Thyroid gland (tissue), 4 donors: ENCODE measurements around the gene PGBD5. TPM values are rescaled to one million over a fixed set of nuclear protein-coding genes. Genes with fewer than 3 reads are reported as not detected.

Experiments
- DNase-seq, 2 donors: peaks; one replicate each; pipeline ENCODE4 v3.0.0-alpha.2; 2019
- H3K27ac ChIP-seq, 3 donors: fragments of 200-600 bp; sonication (generic); 1 replicate in 2 of 3; 2 replicates in 1 of 3; pipeline ENCODE4 v1.5.1; 2016 to 2019; ENCODE audit warnings: mild to moderate bottlenecking in 1 of 3, moderate library complexity in 1 of 3
- H3K27me3 ChIP-seq: fragments of 200-600 bp; sonication (generic); one replicate; pipeline ENCODE4 v1.5.1; 2019
- H3K36me3 ChIP-seq, 2 donors: fragments of 200-600 bp; sonication (generic); one replicate each; pipeline ENCODE4 v1.5.1; 2016 to 2019
- H3K4me1 ChIP-seq, 2 donors: fragments of 200-600 bp; sonication (generic); one replicate each; pipeline ENCODE4 v1.5.1; 2017 to 2019
- H3K4me3 ChIP-seq, 3 donors: fragments of 200-600 bp; sonication (generic); replicated peaks in 1 of 3; 1 replicate in 2 of 3; 2 replicates in 1 of 3; pipeline ENCODE4 v1.5.1; 2016; ENCODE audit warnings: mild to moderate bottlenecking in 1 of 3
- H3K9me3 ChIP-seq: fragments of 200-600 bp; sonication (generic); one replicate; pipeline ENCODE4 v1.5.1; 2017
- CTCF ChIP-seq, 6 experiments: fragments of 200-600 bp in 3 of 6; fragments of 450-650 bp in 3 of 6; sonication (generic) in 3 of 6; IDR thresholded peaks; one replicate each; pipeline ENCODE4 v1.5.1; 2016 to 2019; ENCODE audit warnings: antibody characterized with exemption in 6 of 6, mild to moderate bottlenecking in 2 of 6, inconsistent platforms in 1 of 6, moderate library complexity in 1 of 6
- POLR2A ChIP-seq, 2 donors: fragments of 450-650 bp; IDR thresholded peaks; one replicate each; pipeline ENCODE4 v1.6.1; 2017; ENCODE audit warnings: antibody characterized with exemption in 2 of 2, mild to moderate bottlenecking in 2 of 2, moderate library complexity in 1 of 2
- WGBS, 2 donors: methylation state at CpG; one replicate each; pipeline ENCODE4 v1.1.5; 2017; 5-methylcytosine and 5-hydroxymethylcytosine counted together
- intact Hi-C: fragments of 100-400 bp; cut with DNase I; formaldehyde crosslinking; loops from one replicate; pipeline ENCODE4 v1.15.1; 2023
- total RNA-seq, 4 donors: library from RNA; depleted of rRNA; stranded (reverse); fragments of >200 nt; gene quantifications; one replicate each; pipeline ENCODE4 v1.2.3, GENCODE V29; 2016

Gene PGBD5
- total RNA-seq, 4 donors from 2014 or later = 2.7 to 14.9 (median 6.4) TPM

GRCh38 chr1:230430499-230430898, 4.4 kb upstream of the PGBD5 start:
- Histone ChIP-seq H3K27me3 (no peaks in the 10 kb centered on the region), H3K9me3 (no peaks in the 10 kb centered on the region), H3K27ac (no peak overlapping the region), H3K36me3 (no peaks in the 10 kb centered on the region), H3K4me1 (no peaks in the 10 kb centered on the region), H3K4me3 (no peak overlapping the region)
- WGBS, 2 donors = 80 to 81% methylated on average over 1 of the region's 1 CpG
- TF ChIP-seq CTCF (IDR thresholded peaks at IDR 0.05) = no peak
- TF ChIP-seq POLR2A (IDR thresholded peaks at IDR 0.05) = no peak
- intact Hi-C loops = no loop called here
- DNase-seq = no peak

GRCh38 chr1:230429067-230429735, 3.1 kb upstream of the PGBD5 start:
- DNase-seq = no peak
- 68 to 91% methylated on average over 2 of the region's 2 CpGs for WGBS, 2 donors
- no peak overlapping the region for H3K4me3 ChIP-seq
- no peak for TF ChIP-seq CTCF (IDR thresholded peaks at IDR 0.05)
- no peak for TF ChIP-seq POLR2A (IDR thresholded peaks at IDR 0.05)
- H3K4me1 ChIP-seq = peaks cover 0 to 8% of the 10 kb centered on the region in 2 donors
- intact Hi-C loops = no loop called here
- no peak overlapping the region for H3K27ac ChIP-seq
- no peaks in the 10 kb centered on the region for H3K27me3 ChIP-seq
- no peaks in the 10 kb centered on the region for H3K36me3 ChIP-seq
- no peaks in the 10 kb centered on the region for H3K9me3 ChIP-seq

GRCh38 chr1:230427981-230428380, 1.8 kb upstream of the PGBD5 start:
- no peak for DNase-seq
- H3K27me3 ChIP-seq = no peaks in the 10 kb centered on the region
- 10 to 17% methylated on average over 3 of the region's 3 CpGs for WGBS, 2 donors

GRCh38 chr1:230427094-230427876, 1.2 kb upstream of the PGBD5 start:
- 48 to 49% methylated on average over 11 of the region's 11 CpGs for WGBS, 2 donors
- Histone ChIP-seq H3K36me3 (no peaks in the 10 kb centered on the region), H3K9me3 (no peaks in the 10 kb centered on the region), H3K27ac (no peak overlapping the region), H3K27me3 (no peaks in the 10 kb centered on the region), H3K4me1 (peaks cover 10 to 26% of the 10 kb centered on the region in 2 donors), H3K4me3 (no peak overlapping the region)
- intact Hi-C loops = no loop called here
- no peak for DNase-seq
- no peak for TF ChIP-seq POLR2A (IDR thresholded peaks at IDR 0.05)
- no peak for TF ChIP-seq CTCF (IDR thresholded peaks at IDR 0.05)

More at GRCh38 chr1:230427981-230428380, 1.8 kb upstream of the PGBD5 start:
- intact Hi-C loops = no loop called here
- no peak overlapping the region for H3K27ac ChIP-seq
- no peak overlapping the region for H3K4me3 ChIP-seq
- H3K9me3 ChIP-seq = no peaks in the 10 kb centered on the region
- TF ChIP-seq CTCF (IDR thresholded peaks at IDR 0.05) (no peak), POLR2A (IDR thresholded peaks at IDR 0.05) (no peak)
- no peaks in the 10 kb centered on the region for H3K36me3 ChIP-seq
- peaks cover 4 to 19% of the 10 kb centered on the region in 2 donors for H3K4me1 ChIP-seq
